NCI-H2081 (cell line): ENCODE results near the gene PRSS1.
"Not testable (repeated sequence)": the region's sequence is repeated elsewhere in the genome, so short reads cannot be mapped to it uniquely, and the experiment has no call there.

Experiments used
- DNase-seq, 2 experiments: peaks; one replicate each; lab custom pipeline; 2025; lab: John Stamatoyannopoulos, UW

Gene PRSS1

DNA sequence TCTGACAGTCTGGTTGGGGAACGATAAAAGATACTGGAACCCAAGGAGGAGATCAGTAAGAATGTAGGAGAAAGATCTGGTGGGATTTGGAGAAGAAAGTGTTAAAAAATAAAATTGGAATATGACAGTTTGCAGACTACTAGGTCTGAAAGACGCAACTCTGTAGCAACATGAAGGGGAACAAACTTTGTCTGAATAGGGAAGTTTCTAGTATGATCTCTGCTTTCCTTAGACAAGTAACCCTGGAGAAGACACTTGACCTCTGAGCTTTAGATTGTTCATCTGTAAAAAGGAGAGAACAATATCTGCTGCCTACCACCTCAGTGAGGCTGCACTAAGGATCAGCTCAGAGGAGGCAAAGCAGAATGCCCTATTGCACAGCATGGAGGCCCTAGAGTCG, 3.0 kb upstream of the PRSS1 start:
- no peak for DNase-seq

DNA sequence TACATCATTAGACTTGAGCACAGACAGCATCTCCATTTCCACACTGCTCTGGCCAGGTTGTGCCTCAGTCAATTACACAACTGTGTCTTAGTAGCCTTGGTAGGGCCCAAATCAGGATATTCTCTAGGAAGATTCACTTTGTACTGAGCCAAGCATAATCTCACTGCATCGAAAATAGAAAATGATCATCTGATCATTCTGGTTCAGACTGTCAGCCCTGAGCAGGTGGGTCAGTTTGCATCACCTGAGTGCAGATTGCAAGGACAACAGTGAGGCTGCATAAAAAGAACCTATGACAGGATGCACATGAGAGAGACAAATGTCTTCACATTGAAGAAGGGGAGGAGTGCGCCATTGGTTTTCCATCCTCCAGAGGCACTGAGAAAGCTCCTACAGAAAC, 862 bp upstream of the PRSS1 start:
- DNase-seq = not testable (repeated sequence)

DNA sequence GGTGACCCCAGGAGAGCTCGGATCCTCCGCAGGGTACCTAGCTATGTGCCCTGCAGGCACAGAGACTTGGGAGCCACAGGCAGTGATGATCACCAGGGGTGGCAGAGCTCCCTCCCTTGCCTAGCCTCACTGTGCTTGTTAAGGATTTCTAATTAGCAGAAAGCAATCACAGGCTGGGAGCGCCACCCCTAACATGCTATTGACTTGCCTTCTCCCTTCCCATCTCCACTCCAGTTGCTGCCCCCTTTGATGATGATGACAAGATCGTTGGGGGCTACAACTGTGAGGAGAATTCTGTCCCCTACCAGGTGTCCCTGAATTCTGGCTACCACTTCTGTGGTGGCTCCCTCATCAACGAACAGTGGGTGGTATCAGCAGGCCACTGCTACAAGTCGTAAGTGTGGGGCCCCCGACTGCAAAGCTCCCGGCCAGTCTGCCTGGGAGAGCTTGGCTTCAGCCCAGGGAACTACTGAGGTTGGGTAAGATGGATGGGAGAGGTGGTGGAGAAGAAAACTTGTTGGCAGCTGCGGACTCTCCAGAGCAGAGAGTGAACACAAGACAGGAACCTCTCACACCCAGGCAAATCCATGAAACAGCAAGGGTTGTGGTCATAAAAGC, 1.2 kb downstream of the PRSS1 start:
- DNase-seq = no peak

DNA sequence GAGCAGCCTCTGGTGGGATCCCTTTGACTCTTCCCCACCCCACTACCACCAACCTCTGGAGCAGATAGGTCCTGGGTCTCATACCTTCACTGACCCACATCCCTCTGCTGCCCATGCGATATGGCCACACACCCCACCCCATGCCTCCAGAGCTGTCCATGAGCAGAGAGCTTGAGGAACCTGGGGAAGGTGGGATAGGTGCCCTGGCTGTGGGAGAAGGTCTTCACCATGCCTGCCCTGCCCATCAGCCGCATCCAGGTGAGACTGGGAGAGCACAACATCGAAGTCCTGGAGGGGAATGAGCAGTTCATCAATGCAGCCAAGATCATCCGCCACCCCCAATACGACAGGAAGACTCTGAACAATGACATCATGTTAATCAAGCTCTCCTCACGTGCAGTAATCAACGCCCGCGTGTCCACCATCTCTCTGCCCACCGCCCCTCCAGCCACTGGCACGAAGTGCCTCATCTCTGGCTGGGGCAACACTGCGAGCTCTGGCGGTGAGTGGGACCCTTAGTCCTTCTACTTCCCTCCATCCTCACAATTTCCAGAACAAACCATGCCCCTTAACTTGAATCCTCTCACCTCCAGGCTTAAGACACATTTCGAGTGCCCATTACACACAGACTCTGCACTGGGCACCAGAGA, 2.4 kb downstream of the PRSS1 start:
- not testable (repeated sequence) for DNase-seq

DNA sequence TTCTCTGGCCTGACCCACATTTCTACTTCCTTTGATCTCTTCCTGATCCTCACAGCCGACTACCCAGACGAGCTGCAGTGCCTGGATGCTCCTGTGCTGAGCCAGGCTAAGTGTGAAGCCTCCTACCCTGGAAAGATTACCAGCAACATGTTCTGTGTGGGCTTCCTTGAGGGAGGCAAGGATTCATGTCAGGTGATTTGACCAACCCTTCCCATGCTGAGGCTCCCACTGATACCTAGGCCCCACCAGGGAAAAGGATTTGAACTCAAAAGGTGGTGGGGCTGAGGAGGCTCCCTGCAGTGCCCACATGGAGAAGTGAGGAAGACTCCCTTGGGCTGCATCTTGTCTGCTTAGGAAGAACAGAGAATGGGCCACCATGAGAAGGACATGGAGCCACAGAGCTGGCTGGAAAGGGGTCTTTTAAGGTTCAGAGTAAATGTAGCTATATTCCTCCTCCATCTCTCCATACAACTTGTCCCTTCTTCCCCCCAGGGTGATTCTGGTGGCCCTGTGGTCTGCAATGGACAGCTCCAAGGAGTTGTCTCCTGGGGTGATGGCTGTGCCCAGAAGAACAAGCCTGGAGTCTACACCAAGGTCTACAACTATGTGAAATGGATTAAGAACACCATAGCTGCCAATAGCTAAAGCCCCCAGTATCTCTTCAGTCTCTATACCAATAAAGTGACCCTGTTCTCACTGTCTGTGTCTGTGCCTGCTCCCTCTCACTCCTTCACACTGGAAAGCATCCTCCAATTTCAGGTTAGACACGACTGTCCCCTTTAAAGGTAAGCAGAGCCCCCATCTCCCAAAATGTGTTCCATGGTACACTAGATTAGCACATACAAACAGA, 3.3 kb downstream of the PRSS1 start:
- DNase-seq = no peak

DNA sequence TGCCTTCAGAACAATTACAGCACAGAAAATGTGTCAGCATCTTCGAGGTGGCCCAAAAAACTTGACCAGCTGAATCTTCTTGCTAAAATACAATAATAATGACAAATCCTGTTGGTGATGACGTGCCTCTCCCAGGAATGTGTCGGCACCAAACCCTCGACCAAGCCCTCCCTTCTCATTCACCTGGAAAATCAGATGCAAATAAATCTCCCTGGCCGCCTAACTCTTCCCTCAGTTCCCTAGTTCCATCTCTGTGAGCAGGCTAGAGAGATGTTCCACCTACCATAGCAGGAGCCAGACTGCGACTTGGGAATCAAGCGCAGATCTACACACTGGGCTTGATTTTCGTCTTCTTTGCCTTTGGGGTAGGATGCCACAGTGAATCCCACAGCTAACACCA, 4.1 kb downstream of the PRSS1 start:
- DNase-seq = no peak

DNA sequence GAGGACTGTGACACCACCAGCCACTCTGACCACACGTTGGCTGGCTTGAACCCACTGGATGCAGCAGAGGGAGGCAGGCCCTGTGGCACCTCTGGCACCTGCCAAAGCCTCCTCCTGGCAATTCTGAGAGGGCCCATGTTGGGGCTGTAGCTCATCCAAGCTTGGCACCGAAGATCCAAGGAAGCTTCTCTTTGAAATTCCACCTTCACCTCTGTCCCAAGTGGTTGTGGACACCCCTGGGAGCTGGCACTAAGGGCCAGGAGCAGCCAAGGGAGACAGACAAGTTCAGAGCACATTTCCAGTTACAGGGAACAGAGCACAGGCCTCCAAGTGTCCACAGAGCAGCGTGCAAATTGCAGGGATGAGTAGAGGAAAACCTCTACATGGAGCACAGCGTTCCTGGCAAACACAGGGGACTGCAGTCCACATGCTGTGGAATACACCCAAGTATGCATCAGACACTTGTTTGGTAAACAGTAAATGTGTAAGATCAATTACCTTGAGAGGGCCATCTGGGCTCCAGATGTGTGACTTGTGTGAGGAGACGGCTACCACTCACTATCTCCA, 4.7 kb downstream of the PRSS1 start:
- not testable (repeated sequence) for DNase-seq

DNA sequence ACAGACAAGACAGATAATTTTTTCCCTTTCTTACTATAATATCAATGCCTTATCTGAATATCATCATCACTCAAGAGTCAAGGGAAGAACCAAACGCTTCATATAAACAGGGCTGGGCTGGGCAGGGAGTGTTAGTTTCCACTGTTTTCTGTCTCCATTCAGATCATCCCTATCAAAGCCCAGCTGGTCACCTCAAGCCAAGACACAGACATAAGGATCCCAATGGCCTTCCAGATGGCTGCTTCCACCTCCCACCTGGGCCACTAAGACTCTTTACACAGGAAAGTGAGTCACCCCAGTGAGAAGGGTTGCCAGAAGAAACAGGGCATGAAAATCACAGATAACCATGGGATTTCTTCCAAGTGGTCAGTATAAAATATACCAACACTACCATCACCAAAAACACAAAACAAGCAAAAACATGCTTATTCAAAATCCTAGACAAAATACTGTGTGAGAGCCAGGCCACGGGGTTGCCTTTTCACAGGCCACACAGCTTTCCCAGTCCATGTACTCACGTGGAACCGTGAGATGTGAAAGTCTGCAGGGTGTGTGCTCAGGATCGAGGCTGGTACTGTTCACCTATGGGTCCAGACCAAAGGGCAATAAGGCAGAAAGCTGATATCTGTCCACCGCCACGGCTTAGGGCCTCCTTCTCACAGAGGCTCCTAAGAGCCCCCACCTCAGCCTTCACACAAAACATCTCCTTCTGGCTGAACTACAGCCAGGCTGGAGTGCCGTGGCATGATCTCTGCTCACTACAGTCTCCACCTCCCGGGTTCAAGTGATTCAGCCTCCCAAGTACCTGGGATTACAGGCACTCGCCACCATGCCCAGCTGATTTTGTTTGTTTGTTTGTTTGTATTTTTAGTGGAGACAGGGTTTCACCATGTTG, 5.7 kb downstream of the PRSS1 start:
- no peak for DNase-seq

DNA sequence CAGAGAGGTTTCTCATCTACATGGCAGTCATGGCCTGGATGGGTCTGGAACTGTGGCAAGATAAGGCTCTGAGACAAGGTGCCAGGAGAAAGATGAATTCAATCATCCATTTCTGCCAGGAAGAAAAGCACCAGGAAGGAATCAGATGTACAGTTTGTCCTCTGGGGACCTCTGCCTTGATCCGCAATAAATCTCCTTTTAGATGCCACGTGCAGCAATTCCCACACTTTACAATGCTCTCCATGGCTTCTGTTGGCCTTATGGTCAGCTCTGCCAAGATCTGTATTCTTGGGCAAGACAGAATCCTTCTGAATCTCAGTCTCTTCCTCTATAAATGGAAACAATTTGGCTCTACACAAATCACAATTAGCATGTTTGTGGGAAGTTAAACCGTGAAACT, 9.0 kb downstream of the PRSS1 start:
- DNase-seq = not testable (repeated sequence)

DNA sequence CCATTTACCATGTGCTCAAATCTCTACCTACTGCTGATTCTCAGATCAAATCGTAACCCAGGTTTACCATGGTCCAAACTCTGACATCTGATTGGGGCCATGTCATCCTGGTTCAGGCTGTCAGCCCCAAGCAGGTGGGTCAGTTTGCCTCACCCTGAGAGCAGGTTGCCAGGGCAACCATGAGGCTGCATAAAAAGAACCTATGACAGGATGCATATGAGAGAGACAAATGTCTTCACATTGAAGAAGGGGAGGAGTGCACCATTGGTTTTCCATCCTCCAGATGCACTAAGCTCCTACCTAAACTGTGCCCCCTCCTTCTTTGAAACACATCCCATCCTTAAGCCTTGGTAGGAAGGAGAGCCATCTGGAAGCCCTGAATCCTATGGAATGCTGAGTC, 10.2 kb downstream of the PRSS1 start:
- DNase-seq = no peak

DNA sequence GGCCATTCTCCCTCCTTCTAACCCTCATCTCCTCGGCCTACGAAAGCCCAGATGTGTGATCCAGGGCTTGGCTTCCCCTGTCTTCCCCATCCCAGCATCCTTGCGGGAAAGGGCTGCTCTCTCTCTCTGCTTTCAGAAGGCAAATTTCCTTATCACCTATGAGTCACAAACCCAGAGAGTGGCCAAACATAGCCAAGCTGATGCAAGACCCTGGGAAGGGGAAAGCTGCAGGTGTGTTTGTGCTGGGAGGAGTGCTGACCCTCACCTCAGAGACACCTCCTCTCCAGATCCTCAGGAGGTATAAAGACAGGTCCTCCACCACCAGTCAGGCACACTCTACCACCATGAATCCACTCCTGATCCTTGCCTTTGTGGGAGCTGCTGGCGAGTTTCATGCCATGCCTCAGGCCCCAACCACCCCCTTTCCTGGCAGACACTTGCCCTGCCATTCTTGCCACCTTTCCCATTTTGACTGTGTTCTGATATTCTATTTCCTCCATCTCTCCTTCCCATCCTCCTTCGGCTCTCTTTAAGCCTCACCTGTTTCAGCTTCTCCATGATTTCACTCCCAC, 10.9 kb downstream of the PRSS1 start:
- DNase-seq = no peak

DNA sequence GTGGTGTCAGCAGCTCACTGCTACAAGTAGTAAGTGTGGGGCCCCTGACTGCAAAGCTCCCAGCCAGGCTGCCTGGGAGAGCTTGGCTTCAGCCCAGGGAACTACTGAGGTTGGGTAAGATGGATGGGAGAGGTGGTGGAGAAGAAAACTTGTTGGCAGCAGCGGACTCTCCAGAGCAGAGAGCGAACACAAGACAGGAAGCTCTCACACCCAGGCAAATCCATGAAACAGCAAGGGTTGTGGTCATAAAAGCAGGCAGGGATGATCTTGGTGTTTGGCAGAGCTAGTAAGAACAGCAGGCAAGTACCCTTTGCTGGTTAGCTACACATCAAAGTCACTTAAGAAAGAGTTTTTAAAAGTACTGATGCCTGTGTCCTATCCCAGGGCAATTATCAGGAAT, 12.3 kb downstream of the PRSS1 start:
- DNase-seq = not testable (repeated sequence)

DNA sequence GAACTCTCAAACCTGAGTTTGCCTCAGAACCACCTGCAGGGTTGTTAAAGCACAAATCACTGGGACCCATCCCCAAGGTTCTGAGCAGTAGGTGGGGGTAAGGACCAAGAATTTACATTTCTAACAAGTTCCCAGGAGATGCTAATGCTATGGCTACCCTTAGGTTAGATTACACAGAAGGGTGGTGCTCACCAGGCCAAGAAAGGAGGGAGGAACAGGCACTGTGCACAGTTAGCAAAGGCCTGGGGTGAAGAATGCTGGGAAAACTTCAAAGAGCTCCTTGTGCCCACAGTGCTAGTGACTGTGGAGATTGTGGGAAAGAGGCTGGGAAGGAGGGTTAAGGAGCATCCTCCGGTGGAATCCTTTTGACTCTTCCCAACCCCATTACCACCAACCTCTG, 12.8 kb downstream of the PRSS1 start:
- no peak for DNase-seq

DNA sequence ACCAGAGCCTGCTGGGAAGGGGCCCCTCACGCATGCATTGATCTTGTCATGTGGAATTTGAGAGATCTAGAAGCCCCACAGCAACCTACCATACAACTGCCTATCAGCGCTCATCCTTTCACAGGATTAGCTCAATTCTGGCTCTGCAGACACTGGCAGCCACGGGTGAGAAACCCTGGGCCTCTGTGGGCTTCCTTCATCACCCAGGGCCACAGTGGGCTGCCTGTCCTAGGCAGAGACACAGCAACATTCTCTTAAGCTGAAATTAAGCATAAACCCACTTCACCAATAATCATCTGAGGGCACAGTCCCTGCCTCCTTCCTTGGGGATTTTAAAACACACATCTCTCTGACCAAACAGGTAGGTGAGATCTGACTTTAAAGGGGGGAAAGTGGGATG, 18.2 kb downstream of the PRSS1 start:
- DNase-seq = no peak

DNA sequence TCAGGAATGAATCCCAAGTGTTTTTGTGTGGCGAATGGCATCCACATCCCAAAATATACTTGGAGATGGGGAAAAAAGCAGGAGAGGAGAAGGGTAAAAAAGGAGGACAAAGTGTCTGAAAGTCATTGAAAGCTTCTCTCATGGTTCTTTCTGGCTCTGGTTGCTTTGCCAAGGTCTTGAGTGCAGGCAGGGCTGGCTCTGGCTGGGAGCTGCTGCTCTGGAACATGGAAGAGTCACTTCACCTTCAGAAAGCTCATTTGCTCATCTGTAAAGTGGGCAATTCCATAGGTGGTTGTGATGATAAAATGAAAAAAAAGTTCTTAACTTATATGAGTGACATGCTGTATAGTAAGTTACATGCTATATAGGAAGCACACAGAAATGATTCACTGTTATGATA, 18.6 kb downstream of the PRSS1 start:
- DNase-seq = no peak

DNA sequence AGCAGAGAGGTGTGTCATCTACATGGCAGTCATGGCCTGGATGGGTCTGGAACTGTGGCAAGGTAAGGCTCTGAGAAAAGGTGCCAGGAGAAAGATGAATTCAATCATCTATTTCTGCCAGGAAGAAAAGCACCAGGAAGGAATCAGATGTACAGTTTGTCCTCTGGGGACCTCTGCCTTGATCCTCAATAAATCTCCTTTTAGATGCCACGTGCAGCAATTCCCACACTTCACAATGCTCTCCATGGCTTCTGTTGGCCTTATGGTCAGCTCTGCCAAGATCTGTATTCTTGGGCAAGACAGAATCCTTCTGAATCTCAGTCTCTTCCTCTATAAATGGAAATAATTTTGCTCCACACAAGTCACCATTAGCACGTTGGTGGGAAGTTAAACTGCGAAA, 19.6 kb downstream of the PRSS1 start:
- not testable (repeated sequence) for DNase-seq

DNA sequence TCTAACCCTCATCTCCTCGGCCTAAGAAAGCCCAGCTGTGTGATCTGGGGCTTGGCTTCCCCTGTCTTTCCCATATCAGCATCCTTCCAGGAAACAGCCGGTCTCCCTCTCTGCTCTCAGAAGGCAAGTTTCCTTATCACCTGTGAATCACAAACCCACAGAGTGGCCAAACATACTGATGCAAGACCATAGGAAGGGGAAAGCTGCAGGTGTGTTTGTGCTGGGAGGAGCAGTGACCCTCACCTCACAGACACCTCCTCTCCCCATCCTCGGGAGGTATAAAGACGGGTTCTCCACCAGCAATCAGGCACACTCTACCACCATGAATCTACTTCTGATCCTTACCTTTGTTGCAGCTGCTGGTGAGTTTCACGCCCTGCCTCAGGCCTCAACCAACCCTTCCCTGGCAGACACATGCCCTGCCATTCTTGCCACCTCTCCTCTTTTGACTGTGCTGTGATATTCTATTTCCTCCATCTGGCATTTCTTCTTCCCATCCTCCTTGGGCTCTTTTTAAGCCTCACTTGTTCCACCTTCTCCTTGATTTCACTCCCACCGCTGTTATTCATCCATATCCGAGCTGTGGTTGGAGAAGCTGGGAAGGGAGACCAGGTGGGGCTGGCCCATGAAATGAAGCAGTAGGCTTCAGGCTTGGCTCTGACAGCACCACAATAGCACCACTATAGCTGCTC, 21.5 kb downstream of the PRSS1 start, which contains the start of gene PRSS2:
Gene PRSS2 (plus strand): TSS at position 310 of the 692 bp plus-strand sequence. CDS start 13 bp downstream, at position 323.
- DNase-seq = peak; percentile 13 to 64

DNA sequence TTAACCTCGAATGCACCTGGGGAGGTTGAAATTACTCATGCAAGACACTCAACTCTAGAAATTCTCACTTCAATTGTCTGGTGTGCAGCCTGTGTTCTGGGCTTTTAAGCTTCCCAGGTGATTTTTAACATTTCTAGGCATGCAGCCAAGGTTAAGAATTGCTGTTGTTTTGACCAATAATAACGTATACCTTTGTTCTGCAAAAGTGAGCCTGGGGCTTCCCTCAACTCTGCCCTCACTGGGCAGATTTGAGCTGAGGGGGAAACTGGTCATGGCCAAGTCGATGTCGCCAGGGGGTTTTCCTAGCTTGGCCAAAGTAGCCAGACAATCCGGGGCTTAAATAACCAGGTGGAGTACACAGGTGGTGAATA, 22.1 kb downstream of the PRSS1 start:
- peak; percentile 89 to 98 for DNase-seq

DNA sequence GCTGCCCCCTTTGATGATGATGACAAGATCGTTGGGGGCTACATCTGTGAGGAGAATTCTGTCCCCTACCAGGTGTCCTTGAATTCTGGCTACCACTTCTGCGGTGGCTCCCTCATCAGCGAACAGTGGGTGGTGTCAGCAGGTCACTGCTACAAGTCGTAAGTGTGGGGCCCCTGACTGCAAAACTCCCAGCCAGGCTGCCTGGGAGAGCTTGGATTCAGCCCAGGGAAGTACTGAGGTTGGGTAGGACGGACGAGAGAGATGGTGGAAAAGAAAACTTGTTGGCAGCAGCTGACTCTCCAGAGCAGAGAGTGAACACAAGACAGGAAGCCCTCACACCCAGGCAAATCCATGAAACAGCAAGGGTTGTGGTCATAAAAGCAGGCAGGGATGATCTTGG, 22.8 kb downstream of the PRSS1 start:
- DNase-seq = no peak

DNA sequence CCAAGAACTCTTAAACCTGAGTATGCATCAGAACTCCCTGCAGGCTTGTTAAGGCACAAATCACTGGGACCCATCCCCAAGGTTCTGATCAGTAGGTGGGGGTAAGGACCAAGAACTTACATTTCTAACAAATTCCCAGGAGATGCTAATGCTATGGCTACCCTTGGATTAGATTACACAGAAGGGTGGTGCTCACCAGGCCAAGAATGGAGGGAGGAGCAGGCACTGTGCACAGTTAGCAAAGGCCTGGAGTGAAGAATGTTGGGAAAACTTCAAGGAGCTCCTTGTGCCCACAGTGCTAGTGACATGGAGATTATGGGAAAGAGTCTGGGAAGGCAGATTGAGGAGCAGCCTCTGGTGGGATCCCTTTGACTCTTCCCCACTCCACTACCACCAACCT, 23.4 kb downstream of the PRSS1 start:
- DNase-seq = no peak

DNA sequence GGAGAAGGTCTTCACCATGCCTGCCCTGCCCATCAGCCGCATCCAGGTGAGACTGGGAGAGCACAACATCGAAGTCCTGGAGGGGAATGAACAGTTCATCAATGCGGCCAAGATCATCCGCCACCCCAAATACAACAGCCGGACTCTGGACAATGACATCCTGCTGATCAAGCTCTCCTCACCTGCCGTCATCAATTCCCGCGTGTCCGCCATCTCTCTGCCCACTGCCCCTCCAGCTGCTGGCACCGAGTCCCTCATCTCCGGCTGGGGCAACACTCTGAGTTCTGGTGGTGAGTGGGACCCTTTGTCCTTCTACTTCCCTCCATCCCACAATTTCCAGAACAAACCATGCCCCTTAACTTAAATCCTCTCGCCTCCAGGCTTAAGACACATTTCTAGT, 24.0 kb downstream of the PRSS1 start:
- DNase-seq = no peak
